ENCODE results near the gene HLA-DRB1.
A peak's percentile ranks its signal among the peaks of the same experiment; 100 is the strongest.

Gene HLA-DRB1

DNA sequence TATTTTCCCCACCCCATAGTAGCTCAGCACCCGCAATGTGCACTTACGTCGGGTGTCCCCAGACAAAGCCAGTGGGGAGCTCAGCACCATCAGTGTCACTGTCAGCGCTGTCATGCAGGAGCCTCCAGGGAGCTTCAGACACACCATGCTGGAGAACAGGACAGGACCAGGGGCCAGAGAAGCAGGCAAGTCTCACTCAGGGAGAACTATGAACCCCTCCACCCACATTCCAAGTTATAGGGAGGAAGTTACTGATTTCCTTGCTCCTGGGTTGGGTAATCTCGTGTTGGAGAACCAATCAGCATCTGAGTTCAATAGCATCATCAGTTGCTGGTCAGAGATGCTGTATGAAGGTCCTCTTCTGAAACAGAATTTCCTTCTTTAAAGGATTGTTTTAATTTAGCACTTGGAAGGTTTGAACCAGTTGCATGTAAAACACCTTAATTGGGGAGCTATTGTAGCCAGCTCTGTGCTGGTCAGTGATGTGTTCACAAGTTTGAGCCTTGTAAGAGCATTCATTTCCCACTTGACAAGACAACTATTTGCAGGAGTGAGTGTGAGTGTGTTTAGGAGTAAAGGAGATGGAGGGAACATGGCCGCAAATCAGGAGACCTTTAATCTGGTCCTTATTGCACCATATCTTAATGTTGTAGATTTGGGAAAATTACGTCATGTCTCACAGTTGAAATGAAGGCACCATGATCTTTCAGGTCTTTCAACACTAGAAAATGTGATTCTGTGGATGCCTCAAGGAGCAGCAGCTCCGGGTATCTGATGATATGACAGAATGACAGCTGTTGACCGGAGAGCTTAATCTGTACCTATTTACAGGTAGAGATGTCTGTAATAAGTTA, at the start of gene HLA-DRB1:
HLA-DRB1 (minus strand) TSS at position 253 of the 854 bp plus-strand sequence; CDS start at position 147, 106 bp downstream.
- TF ChIP-seq ZNF70 (CRISPR knock-in tag; IDR thresholded peaks at IDR 0.05) (no peak), ZNF8 (CRISPR knock-in tag; IDR thresholded peaks at IDR 0.05) (no peak), ZC3H10 (CRISPR knock-in tag; IDR thresholded peaks at IDR 0.05) (no peak), OSR1 (CRISPR knock-in tag; IDR thresholded peaks at IDR 0.05) (no peak), TCF4 (CRISPR knock-in tag; IDR thresholded peaks at IDR 0.05; ENCODE audit: borderline replicate concordance) (no peak), ESRRG (CRISPR knock-in tag; IDR thresholded peaks at IDR 0.05) (no peak), ARNTL (CRISPR knock-in tag; IDR thresholded peaks at IDR 0.05; ENCODE audit: borderline replicate concordance, low read depth) (no peak), SNAI2 (CRISPR knock-in tag; IDR thresholded peaks at IDR 0.05) (no peak), ZNF565 (CRISPR knock-in tag; conservative IDR thresholded peaks at IDR 0.05; ENCODE audit: low read depth) (no peak), ZFP30 (CRISPR knock-in tag; IDR thresholded peaks at IDR 0.05) (no peak)
- TF ChIP-seq, protein P1, sequence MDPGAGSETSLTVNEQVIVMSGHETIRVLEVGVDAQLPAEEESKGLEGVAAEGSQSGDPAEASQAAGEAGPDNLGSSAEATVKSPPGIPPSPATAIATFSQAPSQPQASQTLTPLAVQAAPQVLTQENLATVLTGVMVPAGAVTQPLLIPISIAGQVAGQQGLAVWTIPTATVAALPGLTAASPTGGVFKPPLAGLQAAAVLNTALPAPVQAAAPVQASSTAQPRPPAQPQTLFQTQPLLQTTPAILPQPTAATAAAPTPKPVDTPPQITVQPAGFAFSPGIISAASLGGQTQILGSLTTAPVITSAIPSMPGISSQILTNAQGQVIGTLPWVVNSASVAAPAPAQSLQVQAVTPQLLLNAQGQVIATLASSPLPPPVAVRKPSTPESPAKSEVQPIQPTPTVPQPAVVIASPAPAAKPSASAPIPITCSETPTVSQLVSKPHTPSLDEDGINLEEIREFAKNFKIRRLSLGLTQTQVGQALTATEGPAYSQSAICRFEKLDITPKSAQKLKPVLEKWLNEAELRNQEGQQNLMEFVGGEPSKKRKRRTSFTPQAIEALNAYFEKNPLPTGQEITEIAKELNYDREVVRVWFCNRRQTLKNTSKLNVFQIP (CRISPR knock-in tag; IDR thresholded peaks at IDR 0.05; ENCODE audit: borderline replicate concordance, low read depth): no peak
- TF ChIP-seq, protein P2, sequence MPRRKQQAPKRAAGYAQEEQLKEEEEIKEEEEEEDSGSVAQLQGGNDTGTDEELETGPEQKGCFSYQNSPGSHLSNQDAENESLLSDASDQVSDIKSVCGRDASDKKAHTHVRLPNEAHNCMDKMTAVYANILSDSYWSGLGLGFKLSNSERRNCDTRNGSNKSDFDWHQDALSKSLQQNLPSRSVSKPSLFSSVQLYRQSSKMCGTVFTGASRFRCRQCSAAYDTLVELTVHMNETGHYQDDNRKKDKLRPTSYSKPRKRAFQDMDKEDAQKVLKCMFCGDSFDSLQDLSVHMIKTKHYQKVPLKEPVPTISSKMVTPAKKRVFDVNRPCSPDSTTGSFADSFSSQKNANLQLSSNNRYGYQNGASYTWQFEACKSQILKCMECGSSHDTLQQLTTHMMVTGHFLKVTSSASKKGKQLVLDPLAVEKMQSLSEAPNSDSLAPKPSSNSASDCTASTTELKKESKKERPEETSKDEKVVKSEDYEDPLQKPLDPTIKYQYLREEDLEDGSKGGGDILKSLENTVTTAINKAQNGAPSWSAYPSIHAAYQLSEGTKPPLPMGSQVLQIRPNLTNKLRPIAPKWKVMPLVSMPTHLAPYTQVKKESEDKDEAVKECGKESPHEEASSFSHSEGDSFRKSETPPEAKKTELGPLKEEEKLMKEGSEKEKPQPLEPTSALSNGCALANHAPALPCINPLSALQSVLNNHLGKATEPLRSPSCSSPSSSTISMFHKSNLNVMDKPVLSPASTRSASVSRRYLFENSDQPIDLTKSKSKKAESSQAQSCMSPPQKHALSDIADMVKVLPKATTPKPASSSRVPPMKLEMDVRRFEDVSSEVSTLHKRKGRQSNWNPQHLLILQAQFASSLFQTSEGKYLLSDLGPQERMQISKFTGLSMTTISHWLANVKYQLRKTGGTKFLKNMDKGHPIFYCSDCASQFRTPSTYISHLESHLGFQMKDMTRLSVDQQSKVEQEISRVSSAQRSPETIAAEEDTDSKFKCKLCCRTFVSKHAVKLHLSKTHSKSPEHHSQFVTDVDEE (CRISPR knock-in tag; IDR thresholded peaks at IDR 0.05): no peak
- TF ChIP-seq, protein P3, sequence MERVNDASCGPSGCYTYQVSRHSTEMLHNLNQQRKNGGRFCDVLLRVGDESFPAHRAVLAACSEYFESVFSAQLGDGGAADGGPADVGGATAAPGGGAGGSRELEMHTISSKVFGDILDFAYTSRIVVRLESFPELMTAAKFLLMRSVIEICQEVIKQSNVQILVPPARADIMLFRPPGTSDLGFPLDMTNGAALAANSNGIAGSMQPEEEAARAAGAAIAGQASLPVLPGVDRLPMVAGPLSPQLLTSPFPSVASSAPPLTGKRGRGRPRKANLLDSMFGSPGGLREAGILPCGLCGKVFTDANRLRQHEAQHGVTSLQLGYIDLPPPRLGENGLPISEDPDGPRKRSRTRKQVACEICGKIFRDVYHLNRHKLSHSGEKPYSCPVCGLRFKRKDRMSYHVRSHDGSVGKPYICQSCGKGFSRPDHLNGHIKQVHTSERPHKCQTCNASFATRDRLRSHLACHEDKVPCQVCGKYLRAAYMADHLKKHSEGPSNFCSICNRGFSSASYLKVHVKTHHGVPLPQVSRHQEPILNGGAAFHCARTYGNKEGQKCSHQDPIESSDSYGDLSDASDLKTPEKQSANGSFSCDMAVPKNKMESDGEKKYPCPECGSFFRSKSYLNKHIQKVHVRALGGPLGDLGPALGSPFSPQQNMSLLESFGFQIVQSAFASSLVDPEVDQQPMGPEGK (CRISPR knock-in tag; IDR thresholded peaks at IDR 0.05; ENCODE audit: borderline replicate concordance): no peak

DNA sequence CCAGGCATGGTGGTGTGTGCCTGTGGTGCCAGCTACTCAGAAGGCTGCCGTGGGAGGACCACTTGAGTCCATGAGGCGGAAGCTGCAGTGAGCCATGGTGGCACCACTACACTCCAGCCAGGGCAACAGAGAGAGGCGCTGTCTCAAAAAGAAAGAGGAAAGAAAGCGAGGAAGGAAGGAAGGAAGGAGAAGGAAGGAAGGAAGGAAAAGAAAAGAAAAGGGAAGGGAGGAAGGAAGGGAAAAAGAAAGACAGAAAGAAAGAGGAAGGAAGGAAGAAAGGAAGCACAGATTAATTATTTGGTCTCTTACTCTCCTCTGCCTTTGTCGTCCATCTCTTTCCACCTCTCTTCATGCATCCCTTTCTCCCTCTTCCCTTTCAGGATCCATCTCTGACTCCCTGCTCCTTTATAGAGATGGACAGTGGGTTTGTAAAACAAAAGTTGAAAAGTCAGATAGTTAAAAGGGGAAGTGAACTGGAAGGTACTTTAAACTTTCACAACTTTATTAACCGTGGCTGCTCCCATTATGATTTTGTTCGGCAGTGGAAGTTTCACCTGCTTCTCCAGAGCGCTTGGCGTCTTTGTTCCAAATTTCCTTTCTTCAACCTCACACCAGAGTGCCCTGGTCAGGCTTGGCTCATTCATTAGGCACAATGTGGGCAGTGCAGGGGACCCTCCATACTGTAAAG, 49.0 kb upstream of the HLA-DRB1 start:
- TF ChIP-seq ZC3H10 (CRISPR knock-in tag; IDR thresholded peaks at IDR 0.05) (no peak), TCF4 (CRISPR knock-in tag; IDR thresholded peaks at IDR 0.05; ENCODE audit: borderline replicate concordance) (no peak), RARB (CRISPR knock-in tag; IDR thresholded peaks at IDR 0.05) (no peak), SNAI2 (CRISPR knock-in tag; IDR thresholded peaks at IDR 0.05) (no peak), OSR1 (CRISPR knock-in tag; IDR thresholded peaks at IDR 0.05) (no peak), PPARA (CRISPR knock-in tag; IDR thresholded peaks at IDR 0.05; ENCODE audit: borderline replicate concordance) (no peak), ESRRG (CRISPR knock-in tag; IDR thresholded peaks at IDR 0.05) (no peak), ZFP3 (CRISPR knock-in tag; IDR thresholded peaks at IDR 0.05) (no peak), BACH2 (CRISPR knock-in tag; IDR thresholded peaks at IDR 0.05; ENCODE audit: borderline replicate concordance) (no peak), ZNF70 (CRISPR knock-in tag; IDR thresholded peaks at IDR 0.05) (no peak), ZNF8 (CRISPR knock-in tag; IDR thresholded peaks at IDR 0.05) (no peak), GLIS3 (CRISPR knock-in tag; IDR thresholded peaks at IDR 0.05) (no peak), CSDC2 (CRISPR knock-in tag; IDR thresholded peaks at IDR 0.05) (no peak), ZNF565 (CRISPR knock-in tag; conservative IDR thresholded peaks at IDR 0.05; ENCODE audit: low read depth) (no peak)
- TF ChIP-seq, protein P4, sequence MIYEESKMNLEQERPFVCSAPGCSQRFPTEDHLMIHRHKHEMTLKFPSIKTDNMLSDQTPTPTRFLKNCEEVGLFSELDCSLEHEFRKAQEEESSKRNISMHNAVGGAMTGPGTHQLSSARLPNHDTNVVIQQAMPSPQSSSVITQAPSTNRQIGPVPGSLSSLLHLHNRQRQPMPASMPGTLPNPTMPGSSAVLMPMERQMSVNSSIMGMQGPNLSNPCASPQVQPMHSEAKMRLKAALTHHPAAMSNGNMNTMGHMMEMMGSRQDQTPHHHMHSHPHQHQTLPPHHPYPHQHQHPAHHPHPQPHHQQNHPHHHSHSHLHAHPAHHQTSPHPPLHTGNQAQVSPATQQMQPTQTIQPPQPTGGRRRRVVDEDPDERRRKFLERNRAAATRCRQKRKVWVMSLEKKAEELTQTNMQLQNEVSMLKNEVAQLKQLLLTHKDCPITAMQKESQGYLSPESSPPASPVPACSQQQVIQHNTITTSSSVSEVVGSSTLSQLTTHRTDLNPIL (CRISPR knock-in tag; IDR thresholded peaks at IDR 0.05; ENCODE audit: low read depth): no peak
- TF ChIP-seq, protein P3 (CRISPR knock-in tag; IDR thresholded peaks at IDR 0.05; ENCODE audit: borderline replicate concordance): no peak
- TF ChIP-seq, protein P1 (CRISPR knock-in tag; IDR thresholded peaks at IDR 0.05; ENCODE audit: borderline replicate concordance, low read depth): no peak
- TF ChIP-seq, protein P2 (CRISPR knock-in tag; IDR thresholded peaks at IDR 0.05): no peak
- no peak for ATAC-seq

More for the DNA sequence above, at the start of gene HLA-DRB1:
- ATAC-seq: peak; percentile 100

All from SK-N-SH treated with all-trans-retinoic acid at 6 μM for 48 hours (cell line).